SK-N-SH (cell line): Measurements from ENCODE around the gene LPAR1. TPM values are rescaled to one million over a fixed set of nuclear protein-coding genes. Genes with fewer than 3 reads are reported as not detected.

Experiments used
- CTCF ChIA-PET: fragments of 300-600, 350-600 bp; formaldehyde crosslinking; extraction: SDS; loops from one replicate; lab custom pipeline; 2021; lab: Yijun Ruan, JAX
- POLR2A ChIA-PET: fragments of 350-600 bp; sonication (Branson Sonifier 250); formaldehyde crosslinking; extraction: SDS; loops from one replicate; lab custom pipeline; 2020; ENCODE audit warnings: antibody characterized with exemption, inconsistent platforms; lab: Yijun Ruan, JAX
- DNase-seq: peaks from one replicate; pipeline ENCODE4 v3.0.0; 2012
- H2AFZ ChIP-seq: fragments of 200-600 bp; sonication (generic); 2 replicates; pipeline ENCODE4 v1.8.1; 2016; ENCODE audit warnings: antibody characterized with exemption, mild to moderate bottlenecking, low read depth
- H3F3A ChIP-seq: fragments of 200-600 bp; sonication (generic); replicated peaks from 2 replicates; pipeline ENCODE3; 2016; ENCODE audit warnings: antibody characterized with exemption, mild to moderate bottlenecking; ENCODE audit not compliant: insufficient read depth
- H3K27ac ChIP-seq, 2 experiments: fragments of 200-500 bp in 1 of 2; fragments of 200-600 bp in 1 of 2; sonication (Bioruptor generic) in 1 of 2; sonication (generic), shearing (Covaris generic) in 1 of 2; 2 replicates each; pipeline versions ENCODE4 v1.5.1 to v1.6.1; 2014 to 2016; ENCODE audit warnings: low read depth in 2 of 2, inconsistent platforms in 1 of 2, low read length in 1 of 2, mild to moderate bottlenecking in 1 of 2, mixed read lengths in 1 of 2
- H3K27me3 ChIP-seq: fragments of 200-600 bp; sonication (generic), shearing (Covaris generic); 2 replicates; pipeline ENCODE4 v1.6.1; 2016; ENCODE audit warnings: mixed run types; ENCODE audit not compliant: insufficient read depth
- H3K36me3 ChIP-seq, 2 experiments: fragments of 200-500 bp in 1 of 2; fragments of 200-600 bp in 1 of 2; sonication (Bioruptor generic) in 1 of 2; sonication (generic) in 1 of 2; replicated peaks in 1 of 2; 2 replicates each; pipeline versions ENCODE3 to v1.5.1; 2014 to 2016; ENCODE audit warnings: low read length in 1 of 2, mild to moderate bottlenecking in 1 of 2; ENCODE audit not compliant: insufficient read depth in 2 of 2, control insufficient read depth in 1 of 2
- H3K4me1 ChIP-seq, 2 experiments: fragments of 200-500 bp in 1 of 2; fragments of 200-600 bp in 1 of 2; sonication (Bioruptor generic) in 1 of 2; sonication (generic), shearing (Covaris generic) in 1 of 2; 2 replicates each; pipeline versions ENCODE4 v1.5.1 to v1.6.1; 2014 to 2016; ENCODE audit warnings: low read depth in 1 of 2, low read length in 1 of 2, mixed run types in 1 of 2; ENCODE audit not compliant: insufficient read depth in 2 of 2, control insufficient read depth in 1 of 2
- H3K4me2 ChIP-seq: fragments of 200-600 bp; sonication (generic), shearing (Covaris generic); 2 replicates; pipeline ENCODE4 v1.6.1; 2017; ENCODE audit warnings: mixed run types
- H3K4me3 ChIP-seq, 2 experiments: fragments of 200-500 bp in 1 of 2; fragments of 200-600 bp in 1 of 2; sonication (Bioruptor generic) in 1 of 2; sonication (generic), shearing (Covaris generic) in 1 of 2; 2 replicates each; pipeline versions ENCODE4 v1.5.1 to v1.8.1; 2014 to 2016; ENCODE audit warnings: low read depth in 2 of 2, inconsistent platforms in 1 of 2, low read length in 1 of 2, mild to moderate bottlenecking in 1 of 2, mixed read lengths in 1 of 2, moderate library complexity in 1 of 2
- H3K79me2 ChIP-seq: fragments of 200-600 bp; sonication (generic); 2 replicates; pipeline ENCODE4 v1.8.1; 2017; ENCODE audit warnings: mild to moderate bottlenecking; ENCODE audit not compliant: insufficient read depth
- H3K9ac ChIP-seq: fragments of 200-600 bp; sonication (generic); 2 replicates; pipeline ENCODE4 v1.6.1; 2017; ENCODE audit warnings: mixed run types
- H3K9me2 ChIP-seq: fragments of 200-600 bp; sonication (generic); 2 replicates; pipeline ENCODE4 v1.6.1; 2017; ENCODE audit warnings: mixed run types
- H3K9me3 ChIP-seq: fragments of 200-600 bp; sonication (generic); 2 replicates; pipeline ENCODE4 v1.6.1; 2017; ENCODE audit warnings: mixed run types, mild to moderate bottlenecking, moderate library complexity
- H4K20me1 ChIP-seq: fragments of 200-600 bp; sonication (generic); 2 replicates; pipeline ENCODE4 v1.6.1; 2017; ENCODE audit warnings: mild to moderate bottlenecking, mixed run types; ENCODE audit not compliant: insufficient read depth
- CHD2 ChIP-seq: fragments of 150-350 bp; IDR thresholded peaks from 2 replicates; pipeline ENCODE4 v1.6.1; 2018; ENCODE audit warnings: low read length; ENCODE audit not compliant: partially characterized antibody
- ELF1 ChIP-seq: IDR thresholded peaks from 2 replicates; pipeline ENCODE4 v1.4.0; 2012
- EP300 ChIP-seq, 2 experiments: IDR thresholded peaks; 2 replicates each; pipeline versions ENCODE4 v1.4.0 to v1.6.1; 2012; ENCODE audit warnings: borderline replicate concordance in 1 of 2, low read depth in 1 of 2, low read length in 1 of 2
- FOSL2 ChIP-seq: IDR thresholded peaks from 2 replicates; pipeline ENCODE4 v1.4.0; 2012; ENCODE audit warnings: low read depth, mild to moderate bottlenecking, moderate library complexity, borderline replicate concordance
- FOXJ3 ChIP-seq: sonication (generic); formaldehyde crosslinking; IDR thresholded peaks from 2 replicates; pipeline ENCODE4 v1.5.1; 2020; ENCODE audit warnings: mild to moderate bottlenecking, missing genetic modification reagents
- FOXM1 ChIP-seq: IDR thresholded peaks from 2 replicates; pipeline ENCODE4 v1.4.0; 2012; ENCODE audit warnings: low read depth, mild to moderate bottlenecking
- GABPA ChIP-seq: IDR thresholded peaks from 2 replicates; pipeline ENCODE4 v1.4.0; 2012; ENCODE audit warnings: low read depth, mild to moderate bottlenecking
- GATA2 ChIP-seq: sonication (generic); formaldehyde crosslinking; IDR thresholded peaks from 2 replicates; pipeline ENCODE4 v1.5.0; 2020; ENCODE audit warnings: mild to moderate bottlenecking, missing genetic modification reagents
- JUND ChIP-seq: IDR thresholded peaks from 2 replicates; pipeline ENCODE4 v1.4.0; 2012
- MXI1 ChIP-seq: IDR thresholded peaks from 2 replicates; pipeline ENCODE4 v1.6.1; 2012; ENCODE audit warnings: mild to moderate bottlenecking, low read depth, low read length, improper control_type of control experiment
- NFIC ChIP-seq: IDR thresholded peaks from 2 replicates; pipeline ENCODE4 v1.4.0; 2012; ENCODE audit warnings: borderline replicate concordance
- RAD21 ChIP-seq: IDR thresholded peaks from 2 replicates; pipeline ENCODE4 v1.6.1; 2012; ENCODE audit warnings: mild to moderate bottlenecking, low read length
- RCOR1 ChIP-seq: fragments of 150-350 bp; IDR thresholded peaks from 2 replicates; pipeline ENCODE4 v1.6.1; 2017; ENCODE audit warnings: antibody characterized with exemption, low read length
- SIN3A ChIP-seq: IDR thresholded peaks from 2 replicates; pipeline ENCODE4 v1.6.1; 2012; ENCODE audit warnings: low read depth, mild to moderate bottlenecking, low read length, moderate library complexity, borderline replicate concordance
- SMC3 ChIP-seq: IDR thresholded peaks from 2 replicates; pipeline ENCODE4 v1.6.1; 2012; ENCODE audit warnings: low read depth, low read length, improper control_type of control experiment
- TAF1 ChIP-seq: IDR thresholded peaks from 2 replicates; pipeline ENCODE4 v1.6.1; 2012; ENCODE audit warnings: low read depth, mild to moderate bottlenecking, low read length, moderate library complexity, borderline replicate concordance
- TCF12 ChIP-seq: IDR thresholded peaks from 2 replicates; pipeline ENCODE4 v1.4.0; 2012
- YY1 ChIP-seq: IDR thresholded peaks from 2 replicates; pipeline ENCODE4 v1.4.0; 2012; ENCODE audit warnings: low read depth, mild to moderate bottlenecking
- WGBS: methylation state at CpG from one replicate; pipeline ENCODE4 v1.1.6; 2017; ENCODE audit warnings: low lambda C conversion rate; 5-methylcytosine and 5-hydroxymethylcytosine counted together
- polyA plus RNA-seq, 3 experiments: library from polyadenylated mRNA; depleted of rRNA; stranded (reverse); fragments of >200 nt; gene quantifications; 2 replicates each; pipeline ENCODE4 v1.2.3, GENCODE V29; 2012
- TF ChIP-seq, protein P1 (sequence below): IDR thresholded peaks from 2 replicates; pipeline ENCODE4 v1.4.0; 2012; ENCODE audit warnings: low read depth
- TF ChIP-seq, protein P2 (sequence below): fragments of 150-350 bp; IDR thresholded peaks from 2 replicates; pipeline ENCODE4 v1.6.1; 2017; ENCODE audit warnings: antibody characterized with exemption, low read length, low read depth, borderline replicate concordance
- TF ChIP-seq, protein P3 (sequence below): IDR thresholded peaks from 2 replicates; pipeline ENCODE4 v1.4.0; 2012; ENCODE audit warnings: low read depth, borderline replicate concordance

LPAR1 gene
- polyA plus RNA-seq, 1 of the 3 experiments (the other 2 are of a cell fraction) = 9.4 TPM

DNA sequence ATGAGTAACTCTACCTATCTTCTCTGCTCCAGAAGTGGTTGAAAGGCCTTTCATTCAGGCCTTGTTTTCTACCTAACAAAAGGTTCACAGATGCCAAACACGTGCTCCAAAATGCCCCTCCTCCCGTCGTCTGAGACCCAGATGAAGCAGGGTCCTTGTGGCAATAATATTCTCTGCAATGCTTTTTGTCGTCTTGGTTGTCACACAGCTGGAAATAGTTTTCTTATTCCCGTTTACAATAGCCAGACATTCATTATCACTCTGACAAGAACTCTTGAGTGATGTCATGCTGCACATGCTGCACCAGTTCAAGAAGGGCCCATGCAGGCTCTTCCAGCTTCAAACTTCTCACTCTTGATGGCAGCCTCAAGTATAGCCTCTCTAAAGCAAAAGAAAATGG, 7.8 kb downstream of the LPAR1 start:
- H3K4me1 ChIP-seq = peaks cover 4 to 11% of the 10 kb centered on the region in 2 experiments; a peak in 2 of 4 replicates
- ChIA-PET POLR2A (no interaction called here), CTCF (no interaction called here)
- H2AFZ ChIP-seq = no peak overlapping the region
- DNase-seq = no peak
- no peaks in the 10 kb centered on the region for H3K9me3 ChIP-seq
- no peak overlapping the region for H3K4me3 ChIP-seq
- H3K9me2 ChIP-seq = no peaks in the 10 kb centered on the region
- no peak for TF ChIP-seq SIN3A
- no peak for TF ChIP-seq SMC3
- TF ChIP-seq TCF12 = peak; percentile 22; the same call in 1 of the 2 replicates
- TF ChIP-seq EP300 (IDR thresholded peaks at IDR 0.05; ENCODE audit: borderline replicate concordance in 1 of 2, low read depth in 1 of 2, low read length in 1 of 2) = peak in 1 of 2 experiments; percentile 56; a peak in 1 of 4 replicates
- WGBS = 52% methylated on average over 5 of the region's 5 CpGs
- H4K20me1 ChIP-seq = no peaks in the 10 kb centered on the region
- no peak overlapping the region for H3K27ac ChIP-seq
- H3K36me3 ChIP-seq = no peaks in the 10 kb centered on the region
- H3K27me3 ChIP-seq = no peaks in the 10 kb centered on the region
- no peaks in the 10 kb centered on the region for H3F3A ChIP-seq
- H3K4me2 ChIP-seq = no peak overlapping the region
- H3K9ac ChIP-seq = no peak overlapping the region
- H3K79me2 ChIP-seq = no peaks in the 10 kb centered on the region; the same call in 1 of the 2 replicates

DNA sequence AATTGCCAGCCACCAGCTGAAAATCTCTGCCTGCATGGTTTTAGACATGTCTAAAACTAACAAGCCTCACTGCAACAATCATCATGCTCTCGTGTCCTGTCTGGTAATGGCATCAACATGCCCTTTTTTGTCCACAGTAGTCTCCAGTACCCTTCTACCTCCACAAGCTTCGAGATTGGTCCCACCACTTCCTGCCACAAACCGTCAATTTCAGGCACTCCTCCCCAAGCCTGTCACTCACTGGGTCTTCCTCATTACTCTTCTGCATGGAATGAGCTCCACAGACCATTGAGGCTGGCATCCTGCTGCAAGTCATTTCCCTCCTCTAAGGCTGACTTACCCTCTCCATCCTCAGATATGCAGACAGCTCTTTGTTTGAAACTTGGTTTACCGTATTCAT, 9.0 kb downstream of the LPAR1 start:
- Histone ChIP-seq H3F3A (no peaks in the 10 kb centered on the region), H3K4me2 (no peak overlapping the region), H4K20me1 (no peaks in the 10 kb centered on the region), H3K9me3 (no peaks in the 10 kb centered on the region), H3K4me1 (peaks cover 4 to 9% of the 10 kb centered on the region in 2 experiments; a peak in 2 of 4 replicates), H3K9me2 (no peaks in the 10 kb centered on the region), H3K4me3 (no peak overlapping the region), H3K27ac (no peak overlapping the region), H3K9ac (no peak overlapping the region), H2AFZ (no peak overlapping the region), H3K36me3 (no peaks in the 10 kb centered on the region), H3K79me2 (no peaks in the 10 kb centered on the region), H3K27me3 (no peaks in the 10 kb centered on the region)
- no peak for DNase-seq
- WGBS = 80% methylated on average over 4 of the region's 4 CpGs
- POLR2A ChIA-PET = no interaction called here
- CTCF ChIA-PET = interaction anchor here (1.3 kb wide), 1 partner anchor 9 kb away, joined by 3 read pairs; the partner anchor contains the start of gene LPAR1
- no peak for TF ChIP-seq GATA2
- TF ChIP-seq, protein P1, sequence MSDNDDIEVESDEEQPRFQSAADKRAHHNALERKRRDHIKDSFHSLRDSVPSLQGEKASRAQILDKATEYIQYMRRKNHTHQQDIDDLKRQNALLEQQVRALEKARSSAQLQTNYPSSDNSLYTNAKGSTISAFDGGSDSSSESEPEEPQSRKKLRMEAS = no peak
- no peak for TF ChIP-seq JUND
- TF ChIP-seq, protein P2, sequence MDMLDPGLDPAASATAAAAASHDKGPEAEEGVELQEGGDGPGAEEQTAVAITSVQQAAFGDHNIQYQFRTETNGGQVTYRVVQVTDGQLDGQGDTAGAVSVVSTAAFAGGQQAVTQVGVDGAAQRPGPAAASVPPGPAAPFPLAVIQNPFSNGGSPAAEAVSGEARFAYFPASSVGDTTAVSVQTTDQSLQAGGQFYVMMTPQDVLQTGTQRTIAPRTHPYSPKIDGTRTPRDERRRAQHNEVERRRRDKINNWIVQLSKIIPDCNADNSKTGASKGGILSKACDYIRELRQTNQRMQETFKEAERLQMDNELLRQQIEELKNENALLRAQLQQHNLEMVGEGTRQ = no peak
- no peak for TF ChIP-seq NFIC
- no peak for TF ChIP-seq TAF1
- no peak for TF ChIP-seq FOXJ3 (CRISPR knock-in tag)
- TF ChIP-seq EP300 (IDR thresholded peaks at IDR 0.05; ENCODE audit: borderline replicate concordance in 1 of 2, low read depth in 1 of 2, low read length in 1 of 2) = no peak
- TF ChIP-seq FOSL2 = no peak
- no peak for TF ChIP-seq SIN3A
- TF ChIP-seq TCF12 = no peak
- no peak for TF ChIP-seq CHD2
- no peak for TF ChIP-seq FOXM1
- no peak for TF ChIP-seq GABPA
- no peak for TF ChIP-seq MXI1
- no peak for TF ChIP-seq RCOR1
- TF ChIP-seq ELF1 = no peak
- TF ChIP-seq RAD21 = no peak
- no peak for TF ChIP-seq YY1
- TF ChIP-seq, protein P3, sequence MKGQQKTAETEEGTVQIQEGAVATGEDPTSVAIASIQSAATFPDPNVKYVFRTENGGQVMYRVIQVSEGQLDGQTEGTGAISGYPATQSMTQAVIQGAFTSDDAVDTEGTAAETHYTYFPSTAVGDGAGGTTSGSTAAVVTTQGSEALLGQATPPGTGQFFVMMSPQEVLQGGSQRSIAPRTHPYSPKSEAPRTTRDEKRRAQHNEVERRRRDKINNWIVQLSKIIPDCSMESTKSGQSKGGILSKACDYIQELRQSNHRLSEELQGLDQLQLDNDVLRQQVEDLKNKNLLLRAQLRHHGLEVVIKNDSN = no peak
